Vagina (tissue), 2 donors: ENCODE data around the gene LPP.

Source experiments
- CTCF ChIP-seq, 3 experiments: fragments of 450-650 bp in 2 of 3; fragments of 200-600 bp in 1 of 3; sonication (generic) in 1 of 3; IDR thresholded peaks; one replicate each; pipeline ENCODE4 v1.5.1; 2017 to 2019; ENCODE audit warnings: antibody characterized with exemption in 3 of 3, mild to moderate bottlenecking in 2 of 3, moderate library complexity in 2 of 3
- POLR2A ChIP-seq, 2 donors: fragments of 450-650 bp; IDR thresholded peaks; one replicate each; pipeline ENCODE4 v1.6.1; 2017; ENCODE audit warnings: antibody characterized with exemption in 2 of 2, mild to moderate bottlenecking in 2 of 2, moderate library complexity in 2 of 2
- POLR2AphosphoS5 ChIP-seq, 2 donors: sonication (generic); formaldehyde crosslinking; IDR thresholded peaks; one replicate each; pipeline ENCODE4 v1.9.0; 2017; ENCODE audit warnings: antibody characterized with exemption in 2 of 2, mild to moderate bottlenecking in 2 of 2, low read depth in 1 of 2; ENCODE audit not compliant: insufficient read depth in 1 of 2

DNA sequence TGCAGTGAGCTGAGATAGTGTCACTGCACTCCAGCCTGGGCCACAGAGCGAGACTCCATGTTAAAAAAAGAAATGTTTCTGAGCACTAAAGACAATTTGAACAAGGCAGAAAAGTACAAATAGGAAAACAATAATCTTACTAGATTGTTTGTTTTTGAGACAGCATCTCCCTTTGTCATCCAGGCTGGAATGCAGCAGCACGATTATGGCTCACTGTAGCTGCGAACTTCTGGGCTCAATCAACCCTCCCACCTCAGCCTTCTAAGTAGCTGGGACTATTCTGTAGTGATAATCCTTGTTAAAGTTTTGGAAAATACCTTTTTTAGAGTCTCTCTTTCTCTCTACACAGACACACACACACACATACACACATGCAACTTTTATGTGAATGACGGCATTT, 107.1 kb downstream of the LPP start:
- TF ChIP-seq CTCF (IDR thresholded peaks at IDR 0.05) (no peak), POLR2A (IDR thresholded peaks at IDR 0.05) (no peak), POLR2AphosphoS5 (IDR thresholded peaks at IDR 0.05; ENCODE audit: insufficient read depth in 1 of 2, low read depth in 1 of 2) (no peak)
